Tongue (tissue), 2 donors: ENCODE measurements around the gene GAS7. TPM values are rescaled to one million over a fixed set of nuclear protein-coding genes. Genes with fewer than 3 reads are reported as not detected.

Experiments used
- DNase-seq: peaks from one replicate; pipeline ENCODE4 v3.0.0-alpha.2; 2015
- total RNA-seq: library from RNA; depleted of rRNA; stranded (reverse); fragments of >200 nt; gene quantifications from one replicate; pipeline ENCODE4 v1.2.3, GENCODE V29; 2014

The GAS7 gene
- total RNA-seq, 1 donor from 2014 or later, result 144 TPM

GRCh38 chr17:10171122-10171571 is 27.3 kb downstream of the GAS7 start:
- peak; percentile 86 for DNase-seq

DNA sequence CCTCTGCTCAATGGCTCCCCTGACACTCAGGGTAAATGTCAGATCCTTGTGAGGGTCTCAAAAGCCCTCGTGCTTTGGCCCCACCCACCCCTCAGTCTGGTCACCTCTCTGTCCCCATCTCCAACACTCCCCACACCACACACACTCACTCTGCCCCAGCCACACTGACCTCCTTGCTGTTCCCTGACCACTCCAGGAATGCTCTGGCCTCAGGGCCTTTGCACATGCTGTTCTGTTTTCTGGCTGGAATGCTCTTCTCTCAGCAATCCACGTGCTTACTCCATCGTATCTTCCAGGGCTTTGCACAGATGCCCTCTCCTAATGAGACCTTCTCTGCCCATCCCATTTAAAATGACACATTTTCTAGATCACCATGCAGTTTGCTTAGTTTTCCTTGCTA is 28.2 kb downstream of the GAS7 start:
- no peak for DNase-seq

DNA sequence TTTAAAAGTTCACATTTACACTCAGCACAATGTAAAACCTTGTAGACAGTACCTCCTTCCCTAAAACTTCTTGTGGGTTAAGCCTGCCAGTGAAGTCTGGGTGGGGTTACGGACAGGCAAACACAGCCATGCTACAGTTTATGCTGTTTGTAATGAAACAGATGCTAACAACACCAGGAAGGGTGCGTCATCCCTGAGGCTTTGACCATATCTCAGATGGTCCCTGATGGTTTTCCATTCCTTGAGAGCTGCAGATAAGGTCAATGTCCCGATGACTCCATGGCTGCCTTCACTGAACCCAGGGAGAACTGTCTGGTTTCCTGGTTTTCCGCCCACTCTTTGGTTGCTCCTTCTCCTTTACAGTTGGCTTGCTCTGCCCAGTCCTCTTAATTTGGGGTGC is 29.1 kb downstream of the GAS7 start:
- no peak for DNase-seq

DNA sequence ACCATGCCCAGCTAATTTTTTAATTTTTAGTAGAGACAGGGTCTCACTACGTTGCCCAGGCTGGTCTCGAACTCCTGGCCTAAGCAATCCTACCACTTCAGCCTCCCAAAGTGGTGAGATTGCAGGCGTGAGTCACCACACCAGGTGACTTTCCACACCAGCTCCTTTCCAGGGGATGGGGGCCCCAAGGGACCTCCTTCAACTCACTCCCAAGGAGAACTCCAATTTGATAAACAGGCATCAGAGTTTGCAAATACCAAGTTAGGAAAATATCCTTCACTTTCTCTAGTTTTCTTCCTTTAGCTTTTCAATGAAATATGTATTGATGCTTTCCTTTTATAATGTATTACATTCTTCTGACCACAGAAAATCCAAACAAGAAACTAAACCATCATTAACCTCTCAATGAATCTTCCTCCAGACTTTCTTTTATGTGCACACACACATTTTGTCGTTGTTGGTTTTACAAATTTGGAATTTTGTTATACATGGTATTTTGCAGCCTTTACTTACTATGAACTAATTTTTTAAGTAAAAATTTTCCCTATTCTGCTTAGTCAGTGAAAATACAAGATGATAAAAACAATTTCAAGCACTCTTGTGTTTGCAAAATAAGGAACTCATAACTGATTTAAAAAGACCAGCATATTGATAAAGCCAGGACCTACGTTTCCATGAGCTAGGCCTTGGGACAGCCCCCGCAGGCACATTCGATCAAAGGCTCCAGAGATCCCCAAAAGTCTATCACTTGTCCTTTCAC is 32.0 kb downstream of the GAS7 start:
- DNase-seq, result no peak

- no peak for DNase-seq
Observed at GRCh38 chr17:10162096-10162495, 36.3 kb downstream of the GAS7 start.

DNA sequence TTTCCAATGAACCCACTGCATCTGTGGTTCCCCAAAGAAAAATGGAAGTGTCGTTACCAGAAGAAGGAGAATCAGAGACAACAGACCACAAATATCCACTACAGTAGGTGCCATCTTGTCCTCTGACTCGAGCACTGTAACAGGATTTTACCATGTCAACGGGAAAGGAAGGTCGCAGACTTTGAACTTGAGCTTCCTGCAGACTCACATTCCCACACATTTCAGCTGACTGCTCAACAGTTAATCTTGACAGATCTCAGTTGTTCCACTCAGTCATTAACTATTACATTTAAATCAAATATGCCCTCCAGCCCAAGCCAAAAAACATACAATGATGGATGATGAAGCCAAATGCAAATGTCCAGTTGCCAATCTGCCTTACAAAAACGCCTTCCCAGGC is 37.0 kb downstream of the GAS7 start:
- no peak for DNase-seq

GRCh38 chr17:10156948-10157607 is 41.3 kb downstream of the GAS7 start:
- DNase-seq, result peak; percentile 27

- DNase-seq, result no peak
Observed at GRCh38 chr17:10156599-10156947, 41.8 kb downstream of the GAS7 start.

DNA sequence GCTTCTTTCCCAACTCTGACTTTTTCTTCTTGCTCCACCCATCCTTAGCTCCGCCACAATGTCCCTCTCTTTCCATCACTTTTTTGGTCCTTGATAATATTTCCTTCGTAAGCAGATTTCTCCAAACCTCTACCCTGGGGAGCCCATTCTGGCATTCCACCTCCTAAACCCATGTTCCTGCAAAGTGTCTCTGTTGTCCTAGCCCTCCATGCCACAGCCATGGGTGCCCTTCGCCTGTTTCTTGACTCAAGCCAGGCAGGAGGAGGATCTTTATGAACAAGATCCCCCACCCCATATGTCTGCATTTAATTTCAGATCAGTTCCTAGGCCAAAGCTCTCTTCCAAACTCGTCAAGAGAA is 42.4 kb downstream of the GAS7 start:
- no peak for DNase-seq

GRCh38 chr17:10155371-10156076 is 42.9 kb downstream of the GAS7 start:
- DNase-seq, result peak; percentile 66

DNA sequence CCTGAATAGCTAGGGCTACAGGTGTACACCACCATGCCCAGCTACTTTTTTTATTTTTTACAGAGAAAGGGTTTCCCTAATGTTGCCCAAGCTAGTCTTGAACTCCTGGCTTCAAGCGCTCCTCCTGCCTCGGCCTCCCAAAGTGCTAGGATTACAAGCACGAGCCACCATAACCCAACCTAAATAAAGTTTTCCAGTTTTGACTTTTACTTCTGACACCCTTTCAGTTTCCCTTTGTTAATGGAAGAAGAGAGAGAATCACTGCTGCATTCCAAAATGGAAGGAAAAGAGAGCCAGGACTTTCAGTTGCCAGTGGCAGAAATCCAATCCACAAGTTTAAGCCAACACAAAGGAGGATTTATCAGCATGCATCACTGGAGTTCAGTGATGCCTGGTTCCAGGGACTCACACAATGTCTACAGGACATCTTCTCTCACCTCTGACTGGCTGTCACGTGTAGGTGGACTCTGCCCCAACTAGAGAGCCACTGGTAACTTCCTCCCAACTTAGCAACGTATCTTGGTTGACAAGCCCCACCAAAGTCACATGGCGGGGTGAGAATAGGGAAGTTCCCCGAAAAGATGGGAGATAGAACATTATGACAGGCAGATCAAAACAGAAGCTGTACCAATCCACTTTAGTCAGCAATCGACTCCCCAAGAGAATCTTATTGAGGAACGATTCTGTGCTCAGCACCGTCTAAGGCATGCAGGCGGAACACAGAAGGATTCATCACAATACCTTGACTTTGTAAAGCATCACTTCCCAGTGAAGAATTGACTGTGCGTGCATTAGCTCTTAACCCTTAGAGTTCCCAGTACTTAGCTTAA is 46.5 kb downstream of the GAS7 start:
- DNase-seq, result no peak

DNA sequence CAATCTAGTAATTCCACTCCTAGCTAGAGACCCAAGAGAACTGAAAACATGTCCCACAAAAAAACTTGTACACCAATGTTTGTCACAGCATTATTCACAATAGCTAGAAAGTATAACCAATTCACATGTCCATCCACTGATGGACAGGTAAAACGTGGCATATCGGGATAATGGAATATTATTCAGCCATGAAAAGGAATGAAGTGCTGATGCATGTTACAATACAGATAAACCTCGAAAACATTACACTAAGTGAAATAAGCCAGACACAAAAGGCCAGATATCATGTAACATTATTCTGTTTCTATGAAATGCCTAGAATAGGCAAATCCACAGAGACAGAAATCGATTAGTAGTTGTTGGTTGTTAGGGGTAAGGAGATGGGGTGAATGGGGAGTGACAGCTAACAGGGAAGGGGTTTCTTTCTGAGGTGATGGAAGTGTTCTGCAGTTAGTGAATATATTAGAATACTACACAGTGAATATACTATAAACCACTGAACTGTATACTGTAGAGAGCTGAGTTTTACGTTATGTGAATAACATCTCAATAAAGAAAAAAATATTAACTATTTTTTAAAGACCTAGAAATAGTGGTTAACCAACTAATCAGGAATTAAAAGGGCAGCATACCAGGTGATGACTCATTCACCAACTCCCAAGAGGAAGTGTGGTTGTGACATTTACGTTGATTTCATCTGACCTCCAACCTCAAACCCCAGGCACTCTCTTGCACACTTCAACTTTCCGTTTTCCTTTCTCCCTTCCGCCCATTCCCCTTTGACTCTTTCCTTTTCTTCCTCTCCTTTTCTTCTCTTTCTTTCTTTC is 48.6 kb downstream of the GAS7 start:
- no peak for DNase-seq

- no peak for DNase-seq
Observed at GRCh38 chr17:10147761-10148415, 50.5 kb downstream of the GAS7 start.

- DNase-seq, result no peak
Observed at GRCh38 chr17:10147040-10147439, 51.4 kb downstream of the GAS7 start.

- no peak for DNase-seq
Observed at GRCh38 chr17:10144982-10145381, 53.4 kb downstream of the GAS7 start.

DNA sequence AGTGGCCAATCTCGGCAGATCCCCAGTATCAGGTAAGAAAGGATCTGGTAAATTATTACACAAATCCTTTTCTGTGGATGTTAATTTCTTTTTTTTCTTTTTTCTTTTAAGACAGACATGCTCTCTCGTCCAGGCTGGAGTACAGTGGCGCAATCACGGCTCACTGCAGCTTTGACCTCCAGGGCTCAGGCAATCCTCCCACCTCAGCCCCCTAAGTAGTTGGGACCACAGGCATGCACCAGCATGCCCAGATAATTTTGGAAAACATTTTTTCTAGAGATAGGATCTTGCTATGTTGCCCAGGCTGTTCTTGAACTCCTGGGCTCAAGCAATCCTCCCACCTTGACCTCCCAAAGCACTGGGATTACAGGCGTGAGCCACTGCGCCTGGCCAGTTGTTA is 54.0 kb downstream of the GAS7 start:
- DNase-seq, result no peak

- DNase-seq, result no peak
Observed at GRCh38 chr17:10141436-10141835, 57.0 kb downstream of the GAS7 start.

- no peak for DNase-seq
Observed at GRCh38 chr17:10139577-10139976, 58.8 kb downstream of the GAS7 start.

GRCh38 chr17:10136258-10136981 is 62.0 kb downstream of the GAS7 start:
- no peak for DNase-seq

DNA sequence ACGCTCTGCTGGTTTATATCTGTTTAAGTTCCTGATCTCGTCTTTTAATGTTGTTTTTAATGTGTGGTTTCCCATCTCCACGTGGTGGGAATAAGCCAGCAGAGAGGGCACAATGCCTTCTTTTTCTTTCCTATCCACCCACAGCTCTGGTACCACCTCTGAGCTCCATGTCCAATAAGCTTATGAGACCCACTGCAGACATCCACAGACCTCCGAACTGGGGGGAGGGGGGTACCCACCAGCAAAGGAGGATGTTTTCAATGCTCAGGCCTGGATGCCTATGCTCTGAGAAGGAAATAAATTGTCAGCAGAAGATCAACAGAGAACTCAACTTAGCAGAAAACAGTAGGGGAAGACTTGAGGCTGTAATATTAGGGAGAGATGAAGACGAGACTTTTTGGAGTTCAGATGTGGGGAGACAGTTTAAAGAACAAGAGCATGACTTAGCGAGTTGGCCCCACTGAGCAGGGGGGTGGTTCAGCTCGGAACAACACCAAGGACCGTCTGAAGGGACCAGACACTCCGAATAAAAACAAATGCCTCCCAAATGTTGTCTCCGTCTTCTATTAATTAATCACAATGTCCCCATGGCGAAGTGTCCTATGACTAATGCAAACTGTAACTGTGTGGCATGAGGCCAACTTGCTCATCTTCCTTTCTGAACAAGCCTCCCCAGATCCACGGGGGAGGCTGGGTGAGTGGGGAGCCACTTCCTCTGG is 62.7 kb downstream of the GAS7 start:
- DNase-seq, result peak; percentile 52
